ENCODE data around the gene GALNT7. TPM values are rescaled to one million over a fixed set of nuclear protein-coding genes. Genes with fewer than 3 reads are reported as not detected.

GALNT7 gene
- total RNA-seq, 4 donors from 2014 or later, result 37.1 to 139 (median 96.4) TPM

DNA sequence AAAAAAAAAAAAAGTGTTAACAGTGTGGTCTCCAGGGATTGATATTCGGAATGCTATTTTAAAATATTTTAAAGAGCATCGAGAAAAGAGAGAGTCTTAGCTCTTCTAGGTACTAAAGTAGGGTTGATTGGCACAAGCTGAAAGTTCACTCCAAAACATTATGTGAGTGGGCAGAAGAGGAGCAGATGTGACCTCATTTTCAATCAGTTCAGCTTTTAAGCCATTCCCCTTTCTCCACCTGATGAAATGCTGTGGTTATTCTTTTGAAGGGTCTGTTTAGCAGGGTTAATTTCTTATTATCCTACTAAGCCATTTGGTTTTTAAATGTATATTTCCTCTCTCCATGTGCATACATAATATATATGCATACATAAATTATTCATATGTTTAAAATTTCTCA, 69.2 kb downstream of the GALNT7 start:
- TF ChIP-seq, protein P1, sequence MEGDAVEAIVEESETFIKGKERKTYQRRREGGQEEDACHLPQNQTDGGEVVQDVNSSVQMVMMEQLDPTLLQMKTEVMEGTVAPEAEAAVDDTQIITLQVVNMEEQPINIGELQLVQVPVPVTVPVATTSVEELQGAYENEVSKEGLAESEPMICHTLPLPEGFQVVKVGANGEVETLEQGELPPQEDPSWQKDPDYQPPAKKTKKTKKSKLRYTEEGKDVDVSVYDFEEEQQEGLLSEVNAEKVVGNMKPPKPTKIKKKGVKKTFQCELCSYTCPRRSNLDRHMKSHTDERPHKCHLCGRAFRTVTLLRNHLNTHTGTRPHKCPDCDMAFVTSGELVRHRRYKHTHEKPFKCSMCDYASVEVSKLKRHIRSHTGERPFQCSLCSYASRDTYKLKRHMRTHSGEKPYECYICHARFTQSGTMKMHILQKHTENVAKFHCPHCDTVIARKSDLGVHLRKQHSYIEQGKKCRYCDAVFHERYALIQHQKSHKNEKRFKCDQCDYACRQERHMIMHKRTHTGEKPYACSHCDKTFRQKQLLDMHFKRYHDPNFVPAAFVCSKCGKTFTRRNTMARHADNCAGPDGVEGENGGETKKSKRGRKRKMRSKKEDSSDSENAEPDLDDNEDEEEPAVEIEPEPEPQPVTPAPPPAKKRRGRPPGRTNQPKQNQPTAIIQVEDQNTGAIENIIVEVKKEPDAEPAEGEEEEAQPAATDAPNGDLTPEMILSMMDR (IDR thresholded peaks at IDR 0.05), result no peak
- no peak for TF ChIP-seq POLR2A (IDR thresholded peaks at IDR 0.05)
- Histone ChIP-seq H3K4me3 (no peak overlapping the region), H3K36me3 (no peaks in the 10 kb centered on the region), H3K9me3 (no peaks in the 10 kb centered on the region), H3K27ac (no peak overlapping the region), H3K27me3 (no peaks in the 10 kb centered on the region), H3K4me1 (peaks cover 0 to 10% (median 0%) of the 10 kb centered on the region in 4 donors)
- DNase-seq, result no peak

DNA sequence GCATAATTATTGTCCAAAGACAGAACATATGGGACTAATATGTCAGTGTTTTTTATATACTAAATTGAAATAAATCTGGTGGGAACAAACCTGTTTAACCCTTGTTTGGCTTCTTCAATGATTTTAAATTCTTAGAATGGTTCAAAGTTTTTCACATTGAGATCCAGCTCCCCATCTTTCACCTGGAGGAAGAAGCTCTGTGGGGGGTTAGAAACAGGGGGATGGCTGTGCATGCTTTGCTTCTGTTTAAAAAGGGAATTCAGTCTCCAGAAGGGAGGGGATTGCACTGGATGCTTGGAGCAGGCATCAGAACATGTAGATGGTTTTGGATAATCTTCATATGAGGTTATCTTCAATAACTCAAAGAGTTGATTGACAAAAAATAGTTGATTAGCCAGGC, 72.1 kb downstream of the GALNT7 start:
- peaks cover 0 to 15% (median 0%) of the 10 kb centered on the region in 4 donors for H3K4me1 ChIP-seq
- H3K9me3 ChIP-seq, result no peaks in the 10 kb centered on the region
- TF ChIP-seq, protein P1 (IDR thresholded peaks at IDR 0.05), result no peak
- TF ChIP-seq POLR2A (IDR thresholded peaks at IDR 0.05), result no peak
- no peak overlapping the region for H3K27ac ChIP-seq
- H3K36me3 ChIP-seq, result no peaks in the 10 kb centered on the region
- H3K4me3 ChIP-seq, result no peak overlapping the region
- no peaks in the 10 kb centered on the region for H3K27me3 ChIP-seq
- no peak for DNase-seq

DNA sequence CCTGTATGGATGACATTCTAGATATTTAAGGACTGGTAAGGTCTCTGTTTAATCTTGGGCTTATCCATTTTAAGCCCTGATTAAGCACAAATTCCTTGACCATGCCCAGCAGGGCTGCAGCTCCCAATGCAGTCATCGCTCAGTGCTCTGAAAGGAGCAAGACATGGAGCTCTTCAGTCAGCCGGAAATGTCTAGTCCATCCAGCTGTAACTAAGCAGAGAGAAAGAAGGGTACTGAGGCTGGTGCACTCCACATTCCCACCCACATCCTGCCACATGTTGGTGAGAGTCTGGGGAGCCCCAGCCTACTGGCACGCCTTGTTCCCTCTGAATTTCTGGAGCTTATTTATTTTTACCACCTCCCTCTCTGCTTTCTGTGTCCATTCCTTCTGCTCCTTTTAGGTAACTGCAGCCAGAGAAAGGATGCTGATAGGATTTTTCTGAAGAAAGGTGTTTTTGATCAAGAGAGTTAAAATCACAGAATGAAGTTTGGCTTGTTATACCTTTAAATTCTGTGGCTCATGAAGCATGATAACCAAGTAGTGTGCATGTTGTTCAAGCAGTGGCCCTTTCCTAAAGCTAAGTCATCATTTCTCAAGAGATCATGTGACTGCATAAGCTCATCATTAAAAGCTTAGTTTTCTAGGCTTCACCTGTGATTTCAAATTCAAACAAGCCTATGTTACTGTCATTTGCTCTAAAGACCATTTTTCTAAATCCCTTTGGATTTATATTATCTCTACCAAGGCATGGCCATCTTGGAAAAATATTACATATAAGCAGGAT, 74.0 kb downstream of the GALNT7 start:
- Histone ChIP-seq H3K4me3 (no peak overlapping the region), H3K27me3 (no peaks in the 10 kb centered on the region), H3K36me3 (peaks cover 0 to under 1% (median 0%) of the 10 kb centered on the region in 3 donors), H3K9me3 (no peaks in the 10 kb centered on the region), H3K4me1 (peaks cover 0 to 10% (median 0%) of the 10 kb centered on the region in 4 donors), H3K27ac (no peak overlapping the region)
- TF ChIP-seq, protein P1 (IDR thresholded peaks at IDR 0.05), result no peak
- TF ChIP-seq POLR2A (IDR thresholded peaks at IDR 0.05), result no peak
- DNase-seq, result no peak

DNA sequence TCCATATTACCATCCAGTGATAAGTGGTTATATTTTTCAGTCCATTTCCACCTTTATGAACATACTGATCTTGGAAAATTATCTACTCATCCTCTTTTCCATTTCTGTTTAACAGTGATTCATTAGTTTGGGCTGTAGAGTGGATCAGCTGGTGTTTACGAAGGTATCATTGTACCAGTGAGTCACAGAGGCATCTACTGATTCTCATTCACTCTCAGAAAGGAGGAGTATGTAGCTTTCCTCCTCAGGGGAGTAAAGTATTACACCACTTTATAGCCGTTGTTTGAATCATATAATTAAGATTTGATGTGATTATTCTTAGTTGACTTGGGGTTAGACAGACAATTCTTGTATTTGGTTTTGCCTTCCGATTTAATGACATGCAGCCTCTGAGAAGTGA, 74.7 kb downstream of the GALNT7 start:
- DNase-seq, result no peak
- no peaks in the 10 kb centered on the region for H3K9me3 ChIP-seq
- H3K4me1 ChIP-seq, result peaks cover 0 to 10% (median 0%) of the 10 kb centered on the region in 4 donors
- peaks cover 0 to 7% (median 0%) of the 10 kb centered on the region in 3 donors for H3K36me3 ChIP-seq
- H3K4me3 ChIP-seq, result no peak overlapping the region
- no peak overlapping the region for H3K27ac ChIP-seq
- H3K27me3 ChIP-seq, result no peaks in the 10 kb centered on the region
- TF ChIP-seq, protein P1 (IDR thresholded peaks at IDR 0.05), result no peak
- TF ChIP-seq POLR2A (IDR thresholded peaks at IDR 0.05), result no peak

DNA sequence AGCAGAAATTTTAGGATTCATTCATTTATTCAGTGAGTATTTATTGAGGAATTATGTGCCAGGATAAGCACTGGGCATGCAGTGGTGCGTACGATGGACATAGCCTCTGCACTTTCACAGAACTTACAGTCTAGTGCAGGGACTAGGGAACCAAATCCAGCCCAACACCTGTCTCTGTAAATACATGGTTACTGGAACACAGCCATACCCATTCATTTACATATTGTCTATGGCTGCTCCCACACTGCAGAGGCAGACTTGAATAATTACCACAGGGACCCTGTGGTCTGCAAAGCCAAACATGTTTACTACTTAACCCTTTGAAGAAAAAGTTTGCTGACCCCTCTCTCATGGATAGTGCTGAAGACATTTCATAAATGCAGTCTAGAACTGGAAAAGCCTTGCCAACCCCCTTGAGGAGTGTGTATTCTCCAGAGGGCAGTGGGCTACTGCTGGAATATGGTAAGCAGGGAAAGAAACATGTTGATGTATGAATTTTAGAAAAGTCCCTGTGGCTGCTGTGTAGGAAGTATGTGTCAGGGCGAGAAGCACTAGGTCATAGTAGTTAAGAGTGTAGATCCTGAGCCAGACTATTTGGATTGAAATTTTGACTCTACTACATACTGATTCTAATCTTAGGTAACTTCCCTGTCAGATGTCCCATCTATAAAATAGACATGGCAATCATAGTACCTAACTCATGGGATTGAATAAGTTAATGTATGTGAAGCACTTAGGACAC, 75.5 kb downstream of the GALNT7 start:
- no peak for DNase-seq
- TF ChIP-seq, protein P1 (IDR thresholded peaks at IDR 0.05), result no peak
- TF ChIP-seq POLR2A (IDR thresholded peaks at IDR 0.05), result no peak
- H3K27ac ChIP-seq, result no peak overlapping the region
- H3K4me1 ChIP-seq, result peaks cover 0 to 10% (median 0%) of the 10 kb centered on the region in 4 donors
- no peaks in the 10 kb centered on the region for H3K27me3 ChIP-seq
- H3K36me3 ChIP-seq, result peaks cover 0 to 10% (median 0%) of the 10 kb centered on the region in 3 donors
- no peaks in the 10 kb centered on the region for H3K9me3 ChIP-seq
- H3K4me3 ChIP-seq, result no peak overlapping the region

Data from Peyer's patch (tissue), 4 donors.